Measurements from ENCODE around the gene NLGN4Y. TPM values are rescaled to one million over a fixed set of nuclear protein-coding genes. Genes with fewer than 3 reads are reported as not detected.

The NLGN4Y gene
- total RNA-seq, 1 donor from 2014 or later = not detected

GRCh38 chrY:14637551-14637950 lies 113.2 kb downstream of the NLGN4Y start:
- ATAC-seq (no peak), DNase-seq (ENCODE audit: low spot score) (no peak)
- intact Hi-C loops (cut with DNase I) = no loop called here

GRCh38 chrY:14641853-14642252 lies 117.5 kb downstream of the NLGN4Y start:
- ATAC-seq (no peak), DNase-seq (ENCODE audit: low spot score) (no peak)
- intact Hi-C loops (cut with DNase I) = no loop called here

GRCh38 chrY:14644157-14644952 lies 120.0 kb downstream of the NLGN4Y start:
- no peak for ATAC-seq
- intact Hi-C loops (cut with DNase I) = no loop called here
- no peak for DNase-seq (ENCODE audit: low spot score)

DNA sequence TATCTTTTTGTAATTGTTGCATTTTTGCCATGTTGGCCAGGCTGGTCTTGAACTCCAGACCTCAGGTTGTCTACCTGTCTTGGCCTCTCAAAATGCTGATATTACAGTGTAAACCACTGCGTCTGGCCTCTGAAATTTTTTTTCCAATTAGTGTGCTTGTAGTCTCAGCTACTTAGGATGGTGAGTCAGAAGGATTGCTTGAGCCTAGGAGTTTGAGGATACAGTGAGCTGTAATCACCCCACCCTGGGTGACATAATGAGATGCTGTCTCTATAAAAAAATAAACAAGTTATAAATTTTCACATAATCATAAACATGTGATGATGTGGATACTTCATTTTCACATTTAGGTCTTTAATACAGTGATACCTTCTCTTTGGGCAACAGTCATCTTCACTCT lies 154.9 kb downstream of the NLGN4Y start:
- no peak for ATAC-seq
- no peak for DNase-seq (ENCODE audit: low spot score)
- intact Hi-C loops (cut with DNase I) = no loop called here

DNA sequence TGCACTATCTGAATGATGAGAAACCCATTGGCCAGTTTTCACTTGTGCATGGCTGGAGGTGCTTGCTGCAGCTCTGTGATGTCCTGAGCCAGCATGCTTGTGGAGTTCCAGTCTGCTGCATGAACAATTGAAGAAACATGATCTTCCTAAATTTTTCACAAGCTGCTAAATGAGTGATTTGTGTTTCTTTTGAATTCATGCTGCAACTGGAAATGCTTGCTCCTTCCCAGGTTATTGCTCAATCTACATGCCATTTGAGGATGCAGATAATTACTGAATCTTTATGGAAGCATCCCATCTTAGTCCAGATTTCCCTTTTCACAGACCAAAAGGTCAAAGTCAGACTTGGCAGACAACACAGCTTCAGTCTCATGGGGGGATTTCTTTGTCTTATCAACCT lies 170.2 kb downstream of the NLGN4Y start:
- DNase-seq (ENCODE audit: low spot score) (no peak), ATAC-seq (no peak)
- intact Hi-C loops (cut with DNase I) = no loop called here

- intact Hi-C loops (cut with DNase I) = no loop called here
- ATAC-seq = no peak
- DNase-seq (ENCODE audit: low spot score) = no peak
These were observed 183.8 kb downstream of the NLGN4Y start for GRCh38 chrY:14708158-14708557.

DNA sequence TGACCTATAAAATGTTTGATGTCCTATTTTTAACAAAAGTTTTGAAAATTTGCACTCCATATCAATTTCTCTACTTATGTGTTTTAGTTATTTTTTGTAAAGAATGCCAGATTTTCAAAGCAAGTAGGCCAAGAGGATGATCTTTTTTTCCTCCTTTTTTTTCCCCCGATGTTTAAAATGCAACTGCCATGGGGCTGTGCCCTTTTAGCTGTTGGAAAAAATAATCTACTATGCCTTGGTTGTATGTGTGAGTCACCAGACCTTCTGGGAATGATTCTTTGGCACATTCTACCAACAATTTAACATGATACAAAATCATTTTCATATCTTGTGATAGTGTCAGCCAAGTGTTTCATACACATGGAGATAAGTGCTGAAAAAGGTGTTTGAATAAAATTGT lies 217.3 kb downstream of the NLGN4Y start:
- no peak for DNase-seq (ENCODE audit: low spot score)
- intact Hi-C loops (cut with DNase I) = no loop called here
- no peak for ATAC-seq

DNA sequence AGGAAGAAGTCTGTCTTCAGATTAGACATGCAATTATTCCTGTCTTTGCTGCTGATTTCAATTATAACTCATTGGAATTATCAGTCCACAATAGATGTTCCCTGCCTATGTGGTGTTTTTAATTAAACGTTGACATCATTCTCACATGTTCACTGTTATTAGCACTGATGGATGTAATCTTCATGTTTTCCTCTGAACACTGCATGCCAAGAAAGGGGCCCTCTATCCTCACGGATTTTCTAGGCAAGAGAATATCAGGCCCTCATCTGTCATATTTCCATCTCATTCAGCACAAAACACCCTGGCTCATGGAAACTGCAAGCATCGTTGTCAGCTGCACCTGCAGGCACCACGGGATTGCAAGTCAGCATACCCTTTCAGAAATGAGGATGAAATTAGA lies 224.0 kb downstream of the NLGN4Y start:
- intact Hi-C loops (cut with DNase I) = no loop called here
- DNase-seq (ENCODE audit: low spot score) (no peak), ATAC-seq (no peak)

- intact Hi-C loops (cut with DNase I) = no loop called here
- ATAC-seq = no peak
- no peak for DNase-seq (ENCODE audit: low spot score)
These were observed 231.2 kb downstream of the NLGN4Y start for GRCh38 chrY:14755571-14755970.

DNA sequence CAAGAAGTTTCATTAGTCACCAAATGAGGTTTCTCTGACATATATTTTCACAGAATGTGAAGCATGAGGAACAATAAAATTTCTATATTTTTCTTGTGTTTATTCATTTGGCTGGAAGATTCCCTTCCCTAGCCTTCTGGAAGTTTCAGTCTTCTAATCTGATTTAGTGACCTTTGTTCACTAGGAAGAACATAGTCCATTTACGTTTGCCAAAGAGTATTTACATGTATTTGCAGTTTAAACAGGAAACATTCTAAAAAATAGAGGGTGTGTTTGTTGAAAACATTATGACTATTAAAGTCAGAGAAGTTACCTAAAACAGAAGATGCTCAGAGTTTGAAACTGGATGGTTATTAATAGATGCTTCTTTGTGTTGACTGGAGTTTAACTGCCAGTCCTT lies 238.6 kb downstream of the NLGN4Y start:
- intact Hi-C loops (cut with DNase I) = no loop called here
- DNase-seq (ENCODE audit: low spot score) = no peak
- ATAC-seq = no peak

DNA sequence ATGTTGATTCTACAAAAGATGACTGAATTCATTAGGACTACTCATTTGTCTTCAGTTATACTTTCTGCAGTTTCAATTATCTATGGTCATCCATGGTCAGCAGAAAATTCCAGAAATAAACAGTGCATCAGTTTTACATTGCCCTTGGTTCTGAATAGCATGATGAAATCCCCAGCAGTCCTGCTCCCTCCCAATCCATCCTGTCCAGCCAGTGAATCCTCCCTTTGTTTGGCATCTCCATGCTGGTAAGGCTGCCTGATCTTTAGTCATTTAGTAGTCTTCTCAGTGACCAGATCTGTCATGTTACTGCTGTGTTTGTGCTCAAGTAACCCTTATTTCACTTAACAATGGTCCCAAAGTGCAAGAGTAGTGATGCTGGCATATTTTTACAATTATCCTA lies 239.3 kb downstream of the NLGN4Y start:
- ATAC-seq = no peak
- intact Hi-C loops (cut with DNase I) = no loop called here
- DNase-seq (ENCODE audit: low spot score) = no peak

- intact Hi-C loops (cut with DNase I) = no loop called here
- ATAC-seq (no peak), DNase-seq (ENCODE audit: low spot score) (no peak)
These were observed 253.9 kb downstream of the NLGN4Y start for GRCh38 chrY:14778208-14778607.

- DNase-seq (ENCODE audit: low spot score) = no peak
- ATAC-seq = no peak
- intact Hi-C loops (cut with DNase I) = no loop called here
These were observed 268.8 kb downstream of the NLGN4Y start for GRCh38 chrY:14793104-14793503.

DNA sequence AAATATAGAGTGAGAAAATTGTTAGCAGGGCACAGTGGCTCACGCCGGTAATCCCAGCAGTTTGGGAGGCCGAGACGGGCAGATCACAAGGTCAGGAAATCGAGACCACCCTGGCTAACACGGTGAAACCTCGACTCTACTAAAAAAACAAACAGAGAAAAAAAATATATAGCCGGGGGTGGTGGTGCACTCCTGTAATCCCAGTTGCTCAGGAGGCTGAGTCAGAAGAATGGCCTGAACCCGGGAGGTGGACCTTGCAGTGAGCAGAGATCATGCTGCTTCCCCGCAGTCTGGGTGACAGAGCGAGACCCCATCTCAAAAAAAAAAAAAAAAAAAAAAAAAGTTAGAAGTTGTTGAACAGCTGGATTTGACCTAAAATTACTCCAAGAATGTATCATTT lies 269.3 kb downstream of the NLGN4Y start:
- DNase-seq (ENCODE audit: low spot score) (no peak), ATAC-seq (no peak)
- intact Hi-C loops (cut with DNase I) = no loop called here

DNA sequence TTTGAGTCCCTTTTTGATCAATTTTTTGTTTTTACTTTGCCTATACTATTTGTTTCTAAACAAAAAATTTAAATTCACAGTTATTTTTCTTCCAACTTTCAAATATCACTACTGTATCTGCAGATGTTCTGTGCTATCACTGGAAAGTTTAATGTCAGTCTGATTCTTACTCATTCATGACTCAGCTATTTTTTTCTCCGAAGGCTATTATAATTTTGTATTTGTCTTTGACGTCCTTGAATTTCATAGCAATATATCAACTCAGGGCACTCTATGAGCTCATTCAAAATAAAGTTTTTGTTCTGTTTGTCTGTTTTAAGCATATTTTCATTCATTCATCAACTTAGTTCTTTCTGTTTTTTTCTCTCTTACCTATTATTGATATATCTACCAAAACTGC lies 273.7 kb downstream of the NLGN4Y start:
- ATAC-seq = no peak
- no peak for DNase-seq (ENCODE audit: low spot score)
- intact Hi-C loops (cut with DNase I) = no loop called here

DNA sequence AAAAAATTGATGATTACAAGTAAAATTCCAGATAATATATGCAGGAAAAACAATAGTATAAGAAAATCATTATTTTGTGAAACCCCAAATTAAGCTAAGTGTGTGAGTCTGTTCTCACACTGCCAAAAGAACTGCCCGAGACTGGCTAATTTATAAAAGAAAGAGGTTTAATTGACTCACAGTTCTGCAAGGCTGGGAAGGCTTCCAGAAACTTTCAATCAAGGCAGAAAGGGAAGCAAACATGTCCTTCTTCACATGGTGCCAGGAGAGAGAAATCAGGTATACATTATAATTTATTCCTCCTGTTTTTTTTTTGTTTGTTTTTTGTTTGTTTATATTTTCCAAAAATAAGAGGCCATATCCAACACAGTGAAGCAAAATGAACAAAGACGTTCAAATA lies 276.8 kb downstream of the NLGN4Y start:
- ATAC-seq = no peak
- intact Hi-C loops (cut with DNase I) = no loop called here
- no peak for DNase-seq (ENCODE audit: low spot score)

DNA sequence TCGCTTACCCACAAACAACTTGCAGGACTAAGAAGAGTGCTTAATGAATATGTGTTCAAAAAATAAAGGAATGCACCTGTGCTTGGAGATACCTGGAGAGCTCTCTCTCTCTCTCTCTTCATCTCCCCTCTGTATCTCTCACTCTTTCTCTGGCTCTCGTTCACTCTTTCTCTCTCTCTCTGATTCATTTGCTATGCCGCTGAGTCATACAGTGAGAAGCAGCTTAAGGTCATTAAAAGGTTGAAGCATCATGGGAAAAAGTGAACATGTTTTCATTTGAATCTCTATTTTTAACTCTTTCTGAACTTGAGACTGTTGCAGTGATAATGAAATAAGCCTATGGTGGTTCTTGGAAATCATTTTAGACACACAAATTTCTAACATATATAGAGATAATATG lies 277.8 kb downstream of the NLGN4Y start:
- ATAC-seq (no peak), DNase-seq (ENCODE audit: low spot score) (no peak)
- intact Hi-C loops (cut with DNase I) = no loop called here

DNA sequence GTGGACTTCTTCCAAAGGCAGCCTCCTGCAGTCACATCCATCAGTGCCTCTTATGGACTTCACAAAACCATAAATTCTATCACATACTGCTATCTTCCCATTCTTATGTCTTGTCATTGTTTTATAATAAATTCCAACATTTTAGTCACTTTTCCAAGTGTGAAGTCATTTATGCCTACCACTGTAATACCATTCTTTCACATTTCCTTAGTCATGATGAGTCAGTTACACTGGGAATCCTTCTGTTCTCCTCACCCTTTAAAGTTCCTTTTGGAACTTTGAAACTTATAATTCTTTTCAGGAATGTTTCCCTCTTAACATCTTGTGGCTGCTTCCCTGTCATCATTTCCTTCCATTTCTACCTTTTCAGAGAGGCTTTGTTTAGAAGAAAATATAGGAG lies 279.7 kb downstream of the NLGN4Y start:
- intact Hi-C loops (cut with DNase I) = no loop called here
- ATAC-seq = no peak

DNA sequence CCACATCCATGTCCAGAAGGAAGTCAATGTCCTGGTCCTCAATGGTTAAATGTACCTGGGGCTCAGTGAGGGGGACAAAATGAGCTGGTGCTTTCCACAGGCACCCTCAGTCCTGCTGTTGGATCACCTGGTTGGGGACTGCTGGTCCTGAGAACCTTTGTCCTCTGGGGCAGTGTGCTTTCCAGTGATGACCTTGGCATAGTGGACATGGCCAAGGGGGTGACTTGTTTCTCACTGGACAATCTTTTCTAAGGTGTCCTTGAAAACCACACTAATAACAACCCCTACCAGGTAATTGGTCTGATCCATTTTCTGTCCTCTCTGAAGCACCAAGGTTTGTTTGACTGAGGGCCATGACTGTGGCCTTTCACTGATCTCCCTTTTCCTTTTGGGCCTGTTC lies 294.1 kb downstream of the NLGN4Y start:
- intact Hi-C loops (cut with DNase I) = no loop called here
- DNase-seq (ENCODE audit: low spot score) (no peak), ATAC-seq (no peak)

More for the DNA sequence above, 279.7 kb downstream of the NLGN4Y start:
- no peak for DNase-seq (ENCODE audit: low spot score)

GRCh38 chrY:14822201-14822600 lies 297.9 kb downstream of the NLGN4Y start:
- intact Hi-C loops (cut with DNase I) = no loop called here
- DNase-seq (ENCODE audit: low spot score) (no peak), ATAC-seq (no peak)

GRCh38 chrY:14822906-14823305 lies 298.6 kb downstream of the NLGN4Y start:
- ATAC-seq (no peak), DNase-seq (ENCODE audit: low spot score) (no peak)
- intact Hi-C loops (cut with DNase I) = no loop called here

Measured in sciatic nerve (tissue), 2 donors.